ENCODE results near the gene USP25. TPM values are rescaled to one million over a fixed set of nuclear protein-coding genes. Genes with fewer than 3 reads are reported as not detected.

Gene USP25
- total and polyA plus RNA-seq, 7 donors, result 20.0 to 149 (median 104) TPM

DNA sequence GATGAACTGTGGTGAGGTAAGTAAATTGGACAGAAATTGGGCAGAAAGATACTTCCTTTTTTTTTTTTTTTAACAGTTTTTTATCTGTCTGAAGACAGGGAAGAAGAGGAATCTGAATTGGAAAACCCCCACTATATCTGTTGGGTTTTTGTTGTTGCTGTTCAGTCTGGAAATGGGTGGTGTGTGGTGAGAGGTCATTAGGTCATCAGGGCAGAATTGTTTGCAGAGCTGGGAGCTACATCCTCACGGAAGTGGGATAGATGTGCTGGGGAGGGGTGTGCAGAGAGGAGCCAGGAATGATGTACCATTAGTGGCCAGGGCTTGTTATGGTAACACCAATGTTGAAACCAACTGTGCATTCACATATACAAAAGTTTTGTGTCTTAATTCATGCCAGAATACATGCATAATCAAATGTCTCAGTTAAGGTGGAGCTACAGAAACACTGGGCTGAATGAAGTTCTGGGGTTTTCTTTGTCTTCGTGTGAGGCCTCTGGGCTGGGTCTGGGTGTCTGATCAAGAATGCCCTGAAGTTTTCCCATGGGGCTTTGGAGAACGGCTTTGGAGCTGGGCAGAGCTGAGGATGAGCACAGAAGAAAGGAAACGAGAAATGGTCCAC lies 12.4 kb downstream of the USP25 start:
- intact Hi-C loops (cut with DNase I), result loop anchor here in 1 of 2 donors (5.0 kb wide), 1 partner anchor 75 kb away; no protein-coding TSS in a partner anchor
- Histone ChIP-seq H3K9me3 (no peaks in the 10 kb centered on the region), H3K36me3 (ENCODE audit: insufficient read depth in 1 of 2, low read depth in 1 of 2) (no peaks in the 10 kb centered on the region), H3K4me3 (no peak overlapping the region), H3K4me1 (peaks cover 54% of the 10 kb centered on the region), H3K27ac (no peak overlapping the region), H3K27me3 (ENCODE audit: insufficient read depth in 3 of 3, low read length in 2 of 3) (no peaks in the 10 kb centered on the region)
- ATAC-seq (no peak), DNase-seq (no peak)
- no peak for TF ChIP-seq CTCF (IDR thresholded peaks at IDR 0.05)
- WGBS, 3 donors, result 60 to 72% (median 63%) methylated on average over 4 of the region's 4 CpGs

GRCh38 chr21:15742694-15743093 lies 12.9 kb downstream of the USP25 start:
- H3K4me3 ChIP-seq, result no peak overlapping the region
- peaks cover 56% of the 10 kb centered on the region for H3K4me1 ChIP-seq
- no peak for TF ChIP-seq CTCF (IDR thresholded peaks at IDR 0.05)
- no peaks in the 10 kb centered on the region for H3K9me3 ChIP-seq
- peak in 3 of 4 donors; percentile 20 to 48 (median 25) for ATAC-seq
- intact Hi-C loops (cut with DNase I), result loop anchor here in 1 of 2 donors (5.0 kb wide), 1 partner anchor 75 kb away; no protein-coding TSS in a partner anchor
- no peak overlapping the region for H3K27ac ChIP-seq
- H3K36me3 ChIP-seq (ENCODE audit: insufficient read depth in 1 of 2, low read depth in 1 of 2), result no peaks in the 10 kb centered on the region
- 96 to 97% (median 97%) methylated on average over 13 of the region's 13 CpGs for WGBS, 3 donors
- no peaks in the 10 kb centered on the region for H3K27me3 ChIP-seq (ENCODE audit: insufficient read depth in 3 of 3, low read length in 2 of 3)
- DNase-seq, result no peak

- no peaks in the 10 kb centered on the region for H3K36me3 ChIP-seq (ENCODE audit: insufficient read depth in 1 of 2, low read depth in 1 of 2)
- no peak overlapping the region for H3K27ac ChIP-seq
- no peaks in the 10 kb centered on the region for H3K27me3 ChIP-seq (ENCODE audit: insufficient read depth in 3 of 3, low read length in 2 of 3)
- intact Hi-C loops (cut with DNase I), result loop anchor here in 1 of 2 donors (5.0 kb wide), 1 partner anchor 74 kb away; no protein-coding TSS in a partner anchor
- TF ChIP-seq CTCF (IDR thresholded peaks at IDR 0.05), result no peak
- 97 to 100% (median 98%) methylated on average over 4 of the region's 4 CpGs for WGBS, 3 donors
- H3K4me1 ChIP-seq, result peaks cover 58% of the 10 kb centered on the region
- DNase-seq, result no peak
- no peaks in the 10 kb centered on the region for H3K9me3 ChIP-seq
- ATAC-seq, result peak in 2 of 4 donors; percentile 35
- no peak overlapping the region for H3K4me3 ChIP-seq
Observed at GRCh38 chr21:15743593-15743992, 13.8 kb downstream of the USP25 start.

DNA sequence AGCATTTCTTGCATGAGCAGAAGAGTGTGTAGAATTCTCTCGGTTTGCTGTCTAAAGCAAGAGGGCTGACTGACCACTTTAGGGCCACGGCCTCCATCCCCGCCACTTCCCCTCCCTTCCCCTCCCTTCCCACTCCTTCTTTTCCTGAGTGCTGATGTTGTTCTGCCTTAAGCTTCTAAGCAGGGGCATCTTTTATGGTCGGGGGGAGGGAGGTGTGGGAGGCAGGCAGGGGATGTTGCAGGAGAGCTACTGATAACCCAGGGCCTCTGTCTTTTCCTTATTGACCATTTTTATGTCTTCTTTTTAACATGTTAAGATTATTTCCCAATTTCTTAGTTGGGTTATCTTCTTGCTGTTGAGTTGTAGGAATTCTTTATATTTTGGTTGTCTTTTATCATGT lies 15.1 kb downstream of the USP25 start:
- Histone ChIP-seq H3K9me3 (no peaks in the 10 kb centered on the region), H3K4me1 (peaks cover 56% of the 10 kb centered on the region), H3K27me3 (ENCODE audit: insufficient read depth in 3 of 3, low read length in 2 of 3) (no peaks in the 10 kb centered on the region), H3K4me3 (no peak overlapping the region), H3K27ac (no peak overlapping the region), H3K36me3 (ENCODE audit: insufficient read depth in 1 of 2, low read depth in 1 of 2) (no peaks in the 10 kb centered on the region)
- WGBS, 3 donors, result 71 to 84% (median 73%) methylated on average over 4 of the region's 4 CpGs
- DNase-seq (no peak), ATAC-seq (peak in 1 of 4 donors; percentile 9)
- intact Hi-C loops (cut with DNase I), result loop anchor here in 1 of 2 donors (5.0 kb wide), 1 partner anchor 72 kb away; no protein-coding TSS in a partner anchor
- TF ChIP-seq CTCF (IDR thresholded peaks at IDR 0.05), result no peak

Data from psoas muscle (tissue), 8 donors.